HuH-7.5 (cell line): ENCODE measurements around the gene ZBED5.
"Not testable (repeated sequence)": the region's sequence is repeated elsewhere in the genome, so short reads cannot be mapped to it uniquely, and the experiment has no call there.

Experiments used
- DNase-seq: peaks from one replicate; pipeline ENCODE4 v3.0.0; 2011; ENCODE audit warnings: low spot score

The ZBED5 gene

GRCh38 chr11:10838083-10838482 is 19.8 kb downstream of the ZBED5 start:
- no peak for DNase-seq

DNA sequence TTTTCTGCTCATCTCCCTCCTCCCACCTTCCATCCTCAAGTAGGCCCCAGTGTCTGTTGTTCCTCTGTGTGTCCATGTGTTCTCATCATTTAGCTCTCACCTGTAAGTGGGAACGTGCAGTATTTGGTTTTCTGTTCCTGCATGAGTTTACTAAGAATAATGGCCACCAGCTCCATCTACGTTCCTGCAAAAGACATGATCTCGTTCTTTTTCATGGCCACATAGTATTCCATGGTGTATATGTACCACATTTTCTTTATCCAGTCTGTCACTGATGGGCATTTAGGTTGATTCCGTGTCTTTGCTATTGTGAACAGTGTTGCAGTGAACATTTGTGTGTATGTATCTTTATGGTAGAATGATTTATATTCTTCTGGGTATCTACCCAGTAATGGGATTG is 21.0 kb downstream of the ZBED5 start:
- DNase-seq: not testable (repeated sequence)

DNA sequence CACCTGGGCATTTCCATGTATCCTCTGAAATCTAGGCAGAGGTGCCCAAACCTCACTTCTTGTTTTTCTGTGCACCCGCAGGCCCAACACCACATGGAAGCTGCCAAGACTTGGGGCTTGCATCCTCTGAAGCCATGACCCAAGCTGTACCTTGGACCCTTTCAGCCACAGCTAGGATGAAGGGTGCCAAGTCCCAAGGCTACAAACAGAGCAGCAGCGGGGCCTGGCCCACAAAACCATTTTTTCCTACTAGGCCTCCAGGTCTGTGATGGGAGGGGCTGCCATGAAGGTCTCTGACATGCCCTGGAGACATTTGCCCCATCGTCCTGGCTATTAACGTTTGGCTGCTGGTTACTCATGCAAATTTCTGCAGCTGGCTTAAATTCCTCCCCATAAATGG is 28.7 kb downstream of the ZBED5 start:
- no peak for DNase-seq

DNA sequence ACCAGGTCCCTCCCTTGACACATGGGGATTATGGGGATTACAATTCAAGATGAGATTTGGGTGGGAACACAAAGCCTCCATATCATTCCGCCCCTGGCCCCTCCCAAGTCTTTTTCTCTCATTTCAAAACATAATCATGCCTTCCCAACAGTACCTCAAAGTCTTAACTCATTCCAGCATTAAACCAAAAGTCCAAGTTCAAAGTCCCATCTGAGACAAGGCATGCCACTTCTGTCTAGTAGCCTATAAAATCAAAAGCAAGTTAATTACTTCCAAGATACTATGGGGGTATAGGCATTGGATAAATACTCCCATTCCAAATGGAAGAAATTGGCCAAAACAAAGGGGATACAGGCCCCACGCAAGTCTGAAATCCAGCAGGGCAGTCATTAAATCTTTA is 29.5 kb downstream of the ZBED5 start:
- no peak for DNase-seq

GRCh38 chr11:10824888-10825287 is 33.0 kb downstream of the ZBED5 start:
- DNase-seq: no peak

DNA sequence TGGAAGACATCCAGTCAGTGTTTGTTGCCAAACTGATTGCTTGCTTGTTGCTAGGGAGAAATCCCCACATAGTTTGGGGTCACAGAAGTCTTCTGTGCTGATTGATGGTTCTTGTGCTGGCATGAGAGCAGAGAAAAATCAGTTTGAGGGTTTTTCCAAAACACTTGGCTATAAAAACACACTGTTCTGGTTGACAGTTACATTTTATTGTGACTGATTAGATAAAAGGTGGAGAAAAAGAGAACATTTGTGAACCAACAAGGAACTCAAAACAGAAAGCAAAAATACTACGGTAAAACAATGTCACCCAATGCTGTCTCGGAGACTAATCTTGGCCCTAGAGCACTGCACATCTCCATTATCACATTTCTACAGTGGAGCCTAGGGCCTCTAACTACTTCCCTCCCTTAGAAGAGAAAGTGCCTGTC is 34.7 kb downstream of the ZBED5 start:
- no peak for DNase-seq

DNA sequence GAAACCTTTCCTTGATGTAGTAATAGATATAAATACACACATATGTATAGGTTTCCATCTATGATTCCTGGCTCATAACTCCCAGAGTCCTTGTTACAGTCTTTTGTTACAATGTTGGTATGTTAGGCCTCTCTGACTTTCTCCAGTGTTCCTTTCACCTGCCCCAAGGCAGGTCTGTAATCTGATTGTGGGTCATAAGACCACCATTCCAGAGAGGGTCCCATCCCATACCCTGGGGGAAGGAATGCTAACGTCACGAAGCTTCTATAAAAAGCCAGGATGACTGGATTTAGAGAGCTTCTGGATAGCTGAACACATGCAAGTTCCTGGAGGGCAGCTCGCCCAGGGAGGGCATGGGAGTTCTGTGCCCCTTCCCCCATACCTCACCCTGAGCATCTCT is 35.4 kb downstream of the ZBED5 start:
- not testable (repeated sequence) for DNase-seq

DNA sequence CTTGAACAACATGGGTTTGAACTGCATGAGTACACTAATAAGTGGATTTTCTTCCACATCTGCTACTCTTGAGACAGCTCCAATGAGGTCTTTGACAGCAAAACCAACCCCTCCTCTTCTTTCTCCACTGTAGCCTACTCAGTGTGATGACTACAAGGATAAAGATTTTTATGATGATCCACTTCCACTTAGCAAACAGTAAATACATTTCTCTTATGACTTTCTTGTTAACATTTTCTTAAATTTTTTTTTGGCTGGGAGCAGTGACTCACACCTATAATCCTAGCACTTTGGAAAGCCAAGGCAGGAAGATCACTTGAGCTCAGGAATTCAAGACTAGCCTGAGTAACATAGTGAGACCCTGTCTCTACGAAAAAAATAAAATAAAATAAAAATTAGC is 39.3 kb downstream of the ZBED5 start:
- DNase-seq: no peak

GRCh38 chr11:10813945-10814344 is 43.9 kb downstream of the ZBED5 start:
- DNase-seq: no peak

- DNase-seq: peak; percentile 31
Observed at GRCh38 chr11:10809373-10810160, 48.3 kb downstream of the ZBED5 start.

DNA sequence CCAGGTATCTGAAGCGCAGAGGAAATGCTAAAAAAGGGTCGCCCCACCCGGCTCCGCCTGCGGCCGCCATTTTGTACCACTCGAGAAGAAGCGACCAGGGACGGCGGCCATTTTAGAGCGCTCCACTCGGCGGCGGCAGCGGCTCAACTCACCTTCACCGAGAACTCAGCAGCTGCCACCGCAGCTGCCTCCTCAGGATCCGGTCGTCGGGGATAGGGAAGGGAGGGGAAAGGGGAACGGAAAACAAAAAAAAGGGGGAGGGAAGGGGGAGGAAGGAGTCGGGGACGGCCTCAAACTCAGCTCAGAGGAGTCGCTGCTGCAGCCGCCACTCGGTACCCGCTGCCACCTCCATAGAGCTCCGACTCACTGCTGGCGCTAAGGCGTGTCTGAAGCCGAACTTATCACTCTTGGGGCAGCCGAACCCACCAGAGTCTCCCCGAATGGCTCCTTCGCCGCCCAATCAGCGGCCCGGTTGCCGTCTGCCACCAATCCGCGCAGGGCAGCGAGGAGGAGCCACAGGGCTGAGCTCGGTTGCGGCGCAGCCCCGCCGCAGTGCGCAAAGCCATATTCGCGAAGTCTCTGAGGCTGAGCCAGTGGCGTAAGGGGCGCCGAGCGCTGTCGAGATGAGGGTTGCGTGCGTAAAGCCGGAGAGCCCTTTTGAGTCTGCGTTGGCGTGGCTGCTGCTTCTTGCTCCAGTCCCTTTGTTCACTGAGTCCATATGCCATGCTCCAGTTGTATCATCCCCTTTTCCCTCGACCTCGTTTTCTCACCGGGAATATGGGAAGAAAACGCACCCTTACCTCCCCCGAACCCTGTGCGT is 49.1 kb downstream of the ZBED5 start, which contains the start of gene EIF4G2:
TSS of gene EIF4G2 (minus strand) at position 374 of the 820 bp plus-strand sequence.
- DNase-seq: peak; percentile 89

DNA sequence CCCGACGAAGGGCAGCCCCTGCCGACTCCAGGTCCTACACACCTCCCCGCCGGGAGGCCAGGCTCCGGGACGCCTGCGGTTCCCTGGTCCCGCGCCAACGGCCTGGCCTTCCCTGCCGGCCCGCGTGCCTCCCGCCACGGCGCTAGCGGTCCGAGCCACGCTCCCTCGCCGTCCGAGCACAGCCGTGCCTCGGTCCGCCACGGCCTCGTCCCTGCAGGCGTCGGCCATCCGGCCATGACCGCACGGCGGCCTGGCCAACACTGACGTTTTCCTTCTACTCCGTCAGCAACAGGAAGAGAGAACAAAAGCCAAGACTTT is 49.7 kb downstream of the ZBED5 start:
- no peak for DNase-seq

DNA sequence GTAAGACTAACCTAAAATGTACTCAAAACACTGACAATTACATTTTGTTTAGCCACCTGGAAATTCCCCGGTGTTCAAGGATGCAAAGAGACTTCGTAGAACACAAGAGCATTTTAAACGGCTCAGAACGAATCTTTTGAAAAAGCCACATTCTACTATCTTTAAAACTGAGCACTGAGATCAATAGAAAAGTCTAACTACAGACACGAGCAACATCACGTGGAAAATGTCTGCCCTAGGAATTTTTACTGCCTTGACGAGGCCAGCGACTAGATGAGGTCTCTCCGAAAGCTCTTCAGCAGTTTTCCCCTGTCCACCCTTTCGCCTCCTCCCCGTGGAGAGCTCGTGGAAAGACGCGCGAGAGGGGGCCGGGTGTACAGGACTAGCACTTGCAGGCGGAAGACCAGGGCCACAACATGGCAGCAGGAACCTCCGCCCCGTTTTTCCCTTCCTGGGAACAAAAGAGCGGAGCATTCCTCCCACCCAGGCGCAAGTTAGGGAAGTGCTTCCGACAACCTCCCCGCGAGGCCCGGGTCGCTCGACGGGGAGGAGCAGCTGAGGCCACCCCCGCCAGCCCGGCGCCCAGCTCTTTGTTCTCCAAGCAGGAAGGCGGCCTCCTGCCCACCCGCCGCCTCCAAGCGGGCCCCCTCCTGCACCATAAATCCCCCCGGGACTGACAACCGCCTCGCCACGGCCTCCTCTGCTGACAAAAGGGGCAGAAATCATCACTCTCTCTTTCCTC is 50.2 kb downstream of the ZBED5 start:
- no peak for DNase-seq

DNA sequence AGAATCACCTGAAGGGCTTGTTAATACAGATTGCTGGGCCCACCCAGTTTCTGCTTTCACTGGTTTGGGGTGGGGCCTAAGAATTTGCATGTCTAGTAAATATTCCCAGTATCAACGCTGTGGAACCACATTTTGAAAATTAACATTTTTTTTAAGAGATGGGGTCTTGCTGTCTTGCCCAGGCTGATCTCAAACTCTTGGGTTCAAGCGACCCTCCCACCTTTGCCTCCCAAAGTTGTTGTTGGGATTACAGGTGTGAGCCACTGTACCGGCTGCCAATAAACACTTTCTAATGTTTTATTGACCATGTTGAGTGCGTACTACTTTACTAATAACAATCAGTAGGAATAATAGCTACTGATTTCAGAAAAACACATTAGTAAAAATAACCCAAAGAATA is 51.6 kb downstream of the ZBED5 start:
- no peak for DNase-seq

DNA sequence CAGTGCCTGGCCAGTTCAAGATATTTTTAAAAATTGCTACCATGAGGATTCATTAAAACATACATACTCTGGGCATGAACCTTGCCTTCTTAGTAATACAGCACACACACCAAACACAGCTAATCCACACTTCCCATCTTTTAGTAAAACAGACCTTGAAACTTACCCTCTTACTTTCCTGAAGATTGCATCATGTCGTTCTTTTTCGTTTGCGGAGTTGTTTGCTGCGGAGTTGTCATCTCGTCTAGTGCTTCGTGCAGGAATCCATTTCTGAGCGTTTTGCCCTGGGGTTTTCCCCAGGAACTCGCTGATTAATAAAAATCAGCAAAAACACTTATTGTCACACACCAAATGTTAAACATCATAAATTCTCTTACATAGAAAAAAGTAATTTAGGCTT is 52.1 kb downstream of the ZBED5 start:
- DNase-seq: no peak

DNA sequence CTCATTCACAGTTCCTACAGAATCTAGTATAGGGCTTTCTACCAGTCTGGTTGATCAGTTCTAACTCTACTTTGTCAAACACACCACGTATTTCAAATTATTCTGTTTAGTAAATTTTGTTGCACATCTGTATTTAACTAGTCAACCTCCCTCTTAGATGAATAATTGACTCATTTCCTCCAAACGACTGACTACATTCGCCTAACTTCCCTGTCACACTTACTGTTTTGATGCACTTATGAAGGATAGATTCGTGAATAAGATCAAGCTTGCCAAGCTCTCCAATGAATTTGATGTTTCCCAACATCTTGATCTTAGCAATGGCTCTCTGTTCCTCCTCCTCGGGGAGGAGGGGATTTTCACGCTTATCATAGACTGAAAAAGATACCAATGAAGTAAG is 54.2 kb downstream of the ZBED5 start:
- no peak for DNase-seq
